Measurements from ENCODE around the gene ARFIP1. TPM values are rescaled to one million over a fixed set of nuclear protein-coding genes. Genes with fewer than 3 reads are reported as not detected.

Gene ARFIP1
- 27.0 and 28.5 TPM in 2 replicates for total RNA-seq

GRCh38 chr4:152779513-152780266, at the start of gene ARFIP1, which contains the start of gene TIGD4:
ARFIP1 (plus strand) TSS chr4:152779954; CDS start chr4:152829634, 49,680 bp downstream.
TIGD4 (minus strand) TSS chr4:152779730; CDS start chr4:152771004, 8,726 bp downstream.

GRCh38 chr4:152935631-152936445, 156.1 kb downstream of the ARFIP1 start, which contains the start of gene FHDC1:
FHDC1 (plus strand) TSS chr4:152936323; CDS start chr4:152943058, 6,735 bp downstream.

Other genes starting within 250 kb of the ARFIP1 start
- 58.3 and 103 TPM in 2 replicates for gene FBXW7, start 243.9 kb upstream of the ARFIP1 start, total RNA-seq
- 2.8 and 2.9 TPM in 2 replicates for gene TMEM154, start 100.0 kb upstream of the ARFIP1 start, total RNA-seq
- gene TIGD4, start 224 bp upstream of the ARFIP1 start, total RNA-seq: under 0.01 and 0.06 TPM in 2 replicates
- gene FHDC1, start 156.4 kb downstream of the ARFIP1 start, total RNA-seq: under 0.01 and 0.25 TPM in 2 replicates